ENCODE results near the gene COL6A5. TPM values are rescaled to one million over a fixed set of nuclear protein-coding genes. Genes with fewer than 3 reads are reported as not detected.

Gene COL6A5
- total RNA-seq, 1 experiment from 2014 or later = not detected

Other genes starting within 250 kb of the COL6A5 start
- under 0.01 TPM in 1 of 2 replicates, not detected in the other for gene COL6A6, start 171.5 kb downstream of the COL6A5 start, total RNA-seq (2014; rRNA removed; shearing (Covaris generic))

All from H7 (cell line).